ENCODE measurements around the gene OR6C70. TPM values are rescaled to one million over a fixed set of nuclear protein-coding genes. Genes with fewer than 3 reads are reported as not detected.
"Not testable (repeated sequence)": the region's sequence is repeated elsewhere in the genome, so short reads cannot be mapped to it uniquely, and the experiment has no call there.

The OR6C70 gene
- total RNA-seq, 1 donor from 2014 or later, result not detected

DNA sequence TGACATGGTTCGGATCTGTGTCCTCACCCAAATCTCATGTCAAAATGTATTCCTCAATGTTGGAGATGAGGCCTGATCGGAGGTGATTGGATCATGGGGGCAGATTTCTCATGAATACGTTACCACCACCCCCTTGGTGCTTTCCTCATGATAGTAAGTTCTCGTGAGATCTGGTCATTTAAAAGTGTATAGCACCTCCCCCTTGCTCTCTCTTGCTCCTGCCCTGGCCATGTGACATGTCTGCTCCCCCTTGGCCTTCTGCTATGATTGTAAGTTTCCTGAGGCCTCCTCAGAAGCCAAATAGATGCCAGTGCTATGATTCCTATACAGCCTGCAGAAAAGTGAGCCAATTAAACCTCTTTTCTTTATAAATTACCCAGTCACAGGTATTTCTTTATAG lies 29.3 kb upstream of the OR6C70 start:
- DNase-seq, result no peak
- Histone ChIP-seq H3K36me3 (no peaks in the 10 kb centered on the region), H3K9me3 (replicated peaks) (no peaks in the 10 kb centered on the region), H3K27ac (replicated peaks) (no peak overlapping the region), H3K27me3 (ENCODE audit: low read depth) (no peaks in the 10 kb centered on the region), H3K4me1 (no peaks in the 10 kb centered on the region), H3K4me3 (no peak overlapping the region)
- TF ChIP-seq CTCF (IDR thresholded peaks at IDR 0.05; ENCODE audit: borderline replicate concordance), result no peak
- intact Hi-C loops (cut with micrococcal nuclease), result no loop called here

GRCh38 chr12:55495490-55495889 lies 25.6 kb upstream of the OR6C70 start:
- H3K27ac ChIP-seq (replicated peaks), result no peak overlapping the region
- H3K36me3 ChIP-seq, result no peaks in the 10 kb centered on the region
- H3K4me1 ChIP-seq, result no peaks in the 10 kb centered on the region
- no peak overlapping the region for H3K4me3 ChIP-seq
- DNase-seq, result no peak
- TF ChIP-seq CTCF (IDR thresholded peaks at IDR 0.05; ENCODE audit: borderline replicate concordance), result no peak
- no peaks in the 10 kb centered on the region for H3K27me3 ChIP-seq (ENCODE audit: low read depth)
- intact Hi-C loops (cut with micrococcal nuclease), result no loop called here
- H3K9me3 ChIP-seq (replicated peaks), result no peaks in the 10 kb centered on the region

GRCh38 chr12:55492078-55492477 lies 22.1 kb upstream of the OR6C70 start, which contains the start of gene OR6C68:
Gene OR6C68, plus strand, starts transcription at chr12:55492378. Its CDS starts 0 bp downstream, at chr12:55492378.
- intact Hi-C loops (cut with micrococcal nuclease), result no loop called here
- no peak for DNase-seq
- no peaks in the 10 kb centered on the region for H3K4me1 ChIP-seq
- H3K9me3 ChIP-seq (replicated peaks), result no peaks in the 10 kb centered on the region
- H3K4me3 ChIP-seq, result no peak within 1 kb of the TSS
- no peak for TF ChIP-seq CTCF (IDR thresholded peaks at IDR 0.05; ENCODE audit: borderline replicate concordance)
- no peak within 1 kb of the TSS for H3K27ac ChIP-seq (replicated peaks)
- no peaks in the 10 kb centered on the region for H3K36me3 ChIP-seq
- H3K27me3 ChIP-seq (ENCODE audit: low read depth), result no peaks in the 10 kb centered on the region

DNA sequence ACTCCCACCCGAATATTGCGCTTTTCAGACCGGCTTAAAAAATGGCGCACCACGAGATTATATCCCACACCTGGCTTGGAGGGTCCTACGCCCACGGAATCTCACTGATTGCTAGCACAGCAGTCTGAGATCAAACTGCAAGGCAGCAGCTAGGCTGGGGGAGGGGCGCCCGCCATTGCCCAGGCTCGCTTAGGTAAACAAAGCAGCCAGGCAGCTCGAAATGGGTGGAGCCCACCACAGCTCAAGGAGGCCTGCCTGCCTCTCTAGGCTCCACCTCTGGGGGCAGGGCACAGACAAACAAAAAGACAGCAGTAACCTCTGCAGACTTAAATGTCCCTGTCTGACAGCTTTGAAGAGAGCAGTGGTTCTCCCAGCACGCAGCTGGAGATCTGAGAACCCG lies 14.3 kb upstream of the OR6C70 start:
- H3K9me3 ChIP-seq (replicated peaks); H3K27me3 ChIP-seq (ENCODE audit: low read depth); H3K4me1 ChIP-seq; DNase-seq; H3K36me3 ChIP-seq; H3K4me3 ChIP-seq; H3K27ac ChIP-seq (replicated peaks); intact Hi-C loops (cut with micrococcal nuclease): not testable (repeated sequence)

GRCh38 chr12:55479136-55479535 lies 9.2 kb upstream of the OR6C70 start:
- DNase-seq, result not testable (repeated sequence)

DNA sequence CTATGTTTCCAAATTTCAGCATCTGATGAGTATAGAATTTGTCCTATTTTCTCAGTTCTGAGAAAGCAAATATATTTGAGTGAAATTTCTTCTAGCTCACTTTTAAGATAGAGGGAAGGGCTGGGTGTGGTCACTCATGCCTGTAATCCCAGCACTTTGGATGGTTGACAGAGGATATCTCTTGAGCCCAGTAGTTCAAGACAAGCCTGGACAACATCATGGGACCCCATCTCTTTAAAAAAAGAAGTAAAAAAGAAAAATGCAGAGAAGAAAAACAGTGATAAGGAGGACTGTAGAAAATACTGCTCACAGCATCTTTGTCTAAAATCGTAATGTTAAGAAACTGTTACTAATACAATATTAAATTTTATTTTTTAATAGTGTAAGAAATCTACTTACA lies 2.3 kb upstream of the OR6C70 start:
- no peak for DNase-seq
- intact Hi-C loops (cut with micrococcal nuclease), result no loop called here
- Histone ChIP-seq H3K4me3 (no peak overlapping the region), H3K36me3 (no peaks in the 10 kb centered on the region), H3K9me3 (replicated peaks) (no peaks in the 10 kb centered on the region), H3K27ac (replicated peaks) (no peak overlapping the region), H3K4me1 (no peaks in the 10 kb centered on the region), H3K27me3 (ENCODE audit: low read depth) (no peaks in the 10 kb centered on the region)
- TF ChIP-seq CTCF (IDR thresholded peaks at IDR 0.05; ENCODE audit: borderline replicate concordance), result no peak

More at GRCh38 chr12:55479136-55479535, 9.2 kb upstream of the OR6C70 start:
- intact Hi-C loops (cut with micrococcal nuclease); H3K27ac ChIP-seq (replicated peaks); H3K4me3 ChIP-seq; H3K36me3 ChIP-seq; H3K9me3 ChIP-seq (replicated peaks); H3K27me3 ChIP-seq (ENCODE audit: low read depth); H3K4me1 ChIP-seq: not testable (repeated sequence)

- Histone ChIP-seq H3K27ac (replicated peaks) (no peak overlapping the region), H3K4me1 (no peaks in the 10 kb centered on the region), H3K36me3 (no peaks in the 10 kb centered on the region), H3K4me3 (no peak overlapping the region), H3K9me3 (replicated peaks) (peaks cover 6% of the 10 kb centered on the region), H3K27me3 (ENCODE audit: low read depth) (no peaks in the 10 kb centered on the region)
- DNase-seq, result no peak
- intact Hi-C loops (cut with micrococcal nuclease), result no loop called here
- TF ChIP-seq CTCF (IDR thresholded peaks at IDR 0.05; ENCODE audit: borderline replicate concordance), result no peak
These were observed 647 bp downstream of the OR6C70 start for GRCh38 chr12:55469291-55469690.

Measured in left ventricle myocardium inferior (tissue), 1 donor.